Loucy (cell line): ENCODE results near the gene LPAR3.

ENCODE experiments used
- H2AFZ ChIP-seq: fragments of 200-600 bp; sonication (generic); 2 replicates; pipeline ENCODE4 v1.6.0; 2016; ENCODE audit warnings: antibody characterized with exemption, mild to moderate bottlenecking, low read length, moderate library complexity
- H3F3A ChIP-seq: fragments of 200-600 bp; 2 replicates; pipeline ENCODE4 v1.6.0; 2016; ENCODE audit warnings: antibody characterized with exemption, low read depth, mild to moderate bottlenecking
- H3K27me3 ChIP-seq: fragments of 200-600 bp; sonication (generic); 2 replicates; pipeline ENCODE4 v1.6.1; 2014; ENCODE audit warnings: low read length, mild to moderate bottlenecking; ENCODE audit not compliant: insufficient read depth, poor library complexity, severe bottlenecking
- H3K36me3 ChIP-seq: fragments of 200-600 bp; sonication (generic); 2 replicates; pipeline ENCODE4 v1.6.1; 2016; ENCODE audit warnings: low read length; ENCODE audit not compliant: insufficient read depth
- H3K4me1 ChIP-seq: fragments of 200-600 bp; sonication (generic); 2 replicates; pipeline ENCODE4 v1.5.1; 2014; ENCODE audit warnings: low read length, mild to moderate bottlenecking; ENCODE audit not compliant: insufficient read depth, poor library complexity, severe bottlenecking
- H3K4me2 ChIP-seq: fragments of 200-600 bp; sonication (generic); 2 replicates; pipeline ENCODE4 v1.6.0; 2014; ENCODE audit warnings: antibody characterized with exemption, low read length, low read depth, mild to moderate bottlenecking; ENCODE audit not compliant: poor library complexity, severe bottlenecking
- H3K4me3 ChIP-seq: fragments of 200-600 bp; sonication (generic); 2 replicates; pipeline ENCODE4 v1.5.1; 2014; ENCODE audit warnings: low read length, mild to moderate bottlenecking, mixed read lengths; ENCODE audit not compliant: poor library complexity, severe bottlenecking
- H3K79me2 ChIP-seq: fragments of 200-600 bp; sonication (generic); 2 replicates; pipeline ENCODE4 v1.6.1; 2014; ENCODE audit warnings: low read length; ENCODE audit not compliant: insufficient read depth
- H3K9ac ChIP-seq: fragments of 200-600 bp; sonication (generic); 2 replicates; pipeline ENCODE4 v1.6.0; 2014; ENCODE audit warnings: mild to moderate bottlenecking, low read depth, low read length, moderate library complexity; ENCODE audit not compliant: poor library complexity, severe bottlenecking
- H3K9me2 ChIP-seq: fragments of 200-600 bp; sonication (generic); replicated peaks from 2 replicates; pipeline ENCODE4 v1.6.1; 2016; ENCODE audit warnings: low read depth, low read length, mixed read lengths
- H3K9me3 ChIP-seq: fragments of 200-600 bp; sonication (generic); 2 replicates; pipeline ENCODE4 v1.6.1; 2014; ENCODE audit warnings: mild to moderate bottlenecking, antibody characterized with exemption, low read length, low read depth; ENCODE audit not compliant: insufficient read depth
- H4K20me1 ChIP-seq: fragments of 200-600 bp; sonication (generic); 2 replicates; pipeline ENCODE4 v1.6.0; 2014; ENCODE audit warnings: antibody characterized with exemption, low read length, mild to moderate bottlenecking; ENCODE audit not compliant: insufficient read depth, poor library complexity, severe bottlenecking
- EZH2phosphoT487 ChIP-seq: fragments of 200-600 bp; IDR thresholded peaks from 2 replicates; pipeline ENCODE4 v1.6.1; 2018; ENCODE audit warnings: antibody characterized with exemption, mild to moderate bottlenecking, moderate library complexity, borderline replicate concordance
- TF ChIP-seq, protein P1 (sequence below): fragments of 200-600 bp; sonication (generic); conservative IDR thresholded peaks from 2 replicates; pipeline ENCODE4 v1.5.1; 2014; ENCODE audit warnings: mild to moderate bottlenecking, antibody characterized with exemption, low read length

Gene LPAR3

DNA sequence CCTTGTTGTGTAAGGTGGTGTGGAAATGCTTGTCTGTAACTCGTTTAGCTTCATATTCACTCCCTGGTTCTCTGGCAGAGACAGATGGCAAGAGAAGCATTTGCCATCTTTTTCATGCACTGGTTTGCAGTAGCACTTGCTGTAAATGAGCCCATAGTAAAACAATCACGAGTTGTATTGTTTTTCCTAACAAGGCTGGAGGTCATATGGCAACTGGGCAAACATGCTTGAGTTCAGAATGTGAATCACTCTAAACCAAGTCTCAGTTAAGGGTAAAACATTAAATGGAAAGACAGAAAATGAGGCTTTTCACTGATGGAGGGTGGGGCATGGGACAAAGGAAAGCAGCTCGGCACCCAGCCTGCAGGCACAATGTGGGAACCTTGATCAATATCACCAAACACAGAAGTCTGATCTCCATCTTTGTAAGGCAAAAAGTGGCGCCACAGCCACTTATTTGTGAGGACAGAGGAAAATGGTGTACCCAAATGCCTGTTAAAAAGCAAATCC lies 26.5 kb upstream of the LPAR3 start:
- no peaks in the 10 kb centered on the region for H3K4me1 ChIP-seq
- H3K9ac ChIP-seq, result no peak overlapping the region
- TF ChIP-seq EZH2phosphoT487, result no peak
- TF ChIP-seq, protein P1, sequence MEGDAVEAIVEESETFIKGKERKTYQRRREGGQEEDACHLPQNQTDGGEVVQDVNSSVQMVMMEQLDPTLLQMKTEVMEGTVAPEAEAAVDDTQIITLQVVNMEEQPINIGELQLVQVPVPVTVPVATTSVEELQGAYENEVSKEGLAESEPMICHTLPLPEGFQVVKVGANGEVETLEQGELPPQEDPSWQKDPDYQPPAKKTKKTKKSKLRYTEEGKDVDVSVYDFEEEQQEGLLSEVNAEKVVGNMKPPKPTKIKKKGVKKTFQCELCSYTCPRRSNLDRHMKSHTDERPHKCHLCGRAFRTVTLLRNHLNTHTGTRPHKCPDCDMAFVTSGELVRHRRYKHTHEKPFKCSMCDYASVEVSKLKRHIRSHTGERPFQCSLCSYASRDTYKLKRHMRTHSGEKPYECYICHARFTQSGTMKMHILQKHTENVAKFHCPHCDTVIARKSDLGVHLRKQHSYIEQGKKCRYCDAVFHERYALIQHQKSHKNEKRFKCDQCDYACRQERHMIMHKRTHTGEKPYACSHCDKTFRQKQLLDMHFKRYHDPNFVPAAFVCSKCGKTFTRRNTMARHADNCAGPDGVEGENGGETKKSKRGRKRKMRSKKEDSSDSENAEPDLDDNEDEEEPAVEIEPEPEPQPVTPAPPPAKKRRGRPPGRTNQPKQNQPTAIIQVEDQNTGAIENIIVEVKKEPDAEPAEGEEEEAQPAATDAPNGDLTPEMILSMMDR, result no peak
- H3K79me2 ChIP-seq, result no peaks in the 10 kb centered on the region
- H3K27me3 ChIP-seq, result no peaks in the 10 kb centered on the region
- H3K9me2 ChIP-seq, result no peaks in the 10 kb centered on the region
- H3K9me3 ChIP-seq, result no peaks in the 10 kb centered on the region
- H2AFZ ChIP-seq, result no peak overlapping the region
- no peak overlapping the region for H3K4me2 ChIP-seq
- no peak overlapping the region for H3K4me3 ChIP-seq
- H4K20me1 ChIP-seq, result no peaks in the 10 kb centered on the region
- no peaks in the 10 kb centered on the region for H3K36me3 ChIP-seq
- H3F3A ChIP-seq, result no peaks in the 10 kb centered on the region

DNA sequence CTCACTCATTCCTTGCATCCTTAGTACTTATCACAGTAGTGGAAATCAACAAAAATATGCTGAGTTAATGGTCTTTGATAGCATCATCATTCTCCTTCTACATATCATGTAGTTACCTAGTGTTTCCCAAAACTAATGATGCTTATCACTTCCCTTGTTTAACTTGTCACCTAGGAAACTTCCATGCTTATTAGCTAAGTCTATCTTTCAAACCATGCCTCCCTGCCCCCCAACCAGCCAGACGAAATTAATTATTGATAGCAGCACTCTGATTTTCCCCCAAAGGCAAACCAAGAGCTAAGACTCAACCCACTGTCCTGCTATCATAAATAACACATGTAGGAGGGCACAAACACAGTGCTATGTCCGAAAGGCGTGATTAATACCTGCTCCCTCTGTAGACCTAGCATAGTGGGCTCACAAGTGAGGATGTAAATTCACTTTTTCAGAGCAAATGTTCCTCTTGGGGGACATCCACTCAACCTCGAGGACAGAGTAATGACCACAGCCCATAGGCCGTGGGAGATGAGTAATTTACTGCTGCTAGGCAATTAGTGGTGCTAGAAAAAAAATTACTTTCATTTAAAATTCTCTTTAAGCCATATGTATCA lies 25.8 kb upstream of the LPAR3 start:
- TF ChIP-seq EZH2phosphoT487, result no peak
- TF ChIP-seq, protein P1, result no peak
- no peak overlapping the region for H2AFZ ChIP-seq
- no peak overlapping the region for H3K4me2 ChIP-seq
- H3K36me3 ChIP-seq, result no peaks in the 10 kb centered on the region
- no peaks in the 10 kb centered on the region for H3K27me3 ChIP-seq
- no peak overlapping the region for H3K9ac ChIP-seq
- H4K20me1 ChIP-seq, result no peaks in the 10 kb centered on the region
- H3K9me2 ChIP-seq, result no peaks in the 10 kb centered on the region
- no peak overlapping the region for H3K4me3 ChIP-seq
- H3F3A ChIP-seq, result no peaks in the 10 kb centered on the region
- no peaks in the 10 kb centered on the region for H3K4me1 ChIP-seq
- H3K9me3 ChIP-seq, result no peaks in the 10 kb centered on the region
- H3K79me2 ChIP-seq, result no peaks in the 10 kb centered on the region

DNA sequence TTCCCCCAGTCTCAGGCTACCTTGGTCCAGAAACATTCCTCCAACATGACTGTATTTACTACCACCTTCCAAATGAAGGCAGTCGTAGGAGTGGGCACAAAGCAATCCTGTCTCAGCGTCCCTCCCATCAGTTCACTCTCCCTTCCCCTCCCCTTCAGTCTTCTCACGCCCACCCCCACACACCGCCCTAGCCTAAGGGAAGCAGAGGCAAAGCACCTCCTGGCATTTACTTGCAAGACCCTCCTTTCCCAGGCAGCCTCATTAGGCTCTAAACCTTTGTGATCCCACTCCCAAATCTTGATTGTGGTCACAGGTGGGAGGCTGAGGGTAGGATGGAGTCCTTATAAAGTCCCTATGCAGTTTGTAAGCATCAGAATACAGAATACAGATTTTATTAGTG lies 23.9 kb upstream of the LPAR3 start:
- no peak for TF ChIP-seq EZH2phosphoT487
- TF ChIP-seq, protein P1, result no peak
- Histone ChIP-seq H3K79me2 (no peaks in the 10 kb centered on the region), H3K4me3 (no peak overlapping the region), H3K4me2 (no peak overlapping the region), H3K9ac (no peak overlapping the region), H3K9me3 (no peaks in the 10 kb centered on the region), H3K36me3 (no peaks in the 10 kb centered on the region), H3K27me3 (no peaks in the 10 kb centered on the region), H4K20me1 (no peaks in the 10 kb centered on the region), H2AFZ (no peak overlapping the region), H3K9me2 (no peaks in the 10 kb centered on the region), H3F3A (no peaks in the 10 kb centered on the region), H3K4me1 (no peaks in the 10 kb centered on the region)
